ENCODE results near the gene MYO3B. TPM values are rescaled to one million over a fixed set of nuclear protein-coding genes. Genes with fewer than 3 reads are reported as not detected.

MYO3B gene
- total RNA-seq, 4 donors from 2014 or later = 0.09 to 9.1 TPM; not detected in 2

DNA sequence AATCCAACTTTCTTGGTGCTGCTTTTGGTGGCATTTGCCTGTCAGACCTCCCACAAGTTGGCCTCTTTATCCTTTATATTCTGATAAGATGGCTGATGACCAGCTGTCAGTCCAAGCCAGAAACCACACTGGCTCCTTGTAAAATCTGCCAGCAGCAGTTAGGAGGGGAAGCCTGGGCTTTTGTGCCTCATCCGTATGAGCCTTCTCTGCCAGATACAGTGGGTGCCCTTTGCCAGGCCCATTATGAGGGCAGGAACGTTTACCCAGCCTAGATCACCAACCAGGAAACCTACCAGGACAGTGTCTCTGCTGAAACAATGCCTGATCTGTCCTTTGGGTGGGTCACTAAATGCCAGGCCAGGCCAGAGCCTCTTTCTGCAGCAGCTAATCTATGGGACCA lies 334.3 kb downstream of the MYO3B start:
- DNase-seq = no peak
- no peak for TF ChIP-seq POLR2A (IDR thresholded peaks at IDR 0.05)
- TF ChIP-seq CTCF (IDR thresholded peaks at IDR 0.05) = no peak
- H3K9me3 ChIP-seq = no peaks in the 10 kb centered on the region
- intact Hi-C loops (cut with DNase I; ENCODE audit: low total_unique reads) = no loop called here
- no peaks in the 10 kb centered on the region for H3K4me1 ChIP-seq
- H3K36me3 ChIP-seq = no peaks in the 10 kb centered on the region
- H3K4me3 ChIP-seq = no peak overlapping the region
- H3K27ac ChIP-seq = no peak overlapping the region
- no peaks in the 10 kb centered on the region for H3K27me3 ChIP-seq

DNA sequence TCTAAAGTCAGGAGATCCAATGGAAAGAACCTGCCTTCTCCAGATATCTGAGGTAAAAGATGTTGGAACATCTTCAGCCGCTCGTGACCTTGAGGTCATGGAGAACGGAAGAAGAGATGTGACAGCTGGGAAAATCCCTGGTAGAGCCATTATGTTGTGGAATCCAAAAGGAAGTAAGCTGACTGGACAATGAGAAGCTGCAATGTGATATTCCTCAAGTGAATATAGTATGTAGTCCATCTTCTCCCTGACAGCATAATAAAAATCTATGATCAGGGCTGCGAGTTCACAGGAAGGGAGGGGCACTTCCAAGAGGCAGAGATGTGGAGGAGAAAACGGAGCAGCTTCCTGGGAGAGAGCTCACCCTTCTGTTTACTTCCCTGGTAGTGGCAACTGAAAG lies 336.2 kb downstream of the MYO3B start:
- intact Hi-C loops (cut with DNase I; ENCODE audit: low total_unique reads) = no loop called here
- no peaks in the 10 kb centered on the region for H3K36me3 ChIP-seq

DNA sequence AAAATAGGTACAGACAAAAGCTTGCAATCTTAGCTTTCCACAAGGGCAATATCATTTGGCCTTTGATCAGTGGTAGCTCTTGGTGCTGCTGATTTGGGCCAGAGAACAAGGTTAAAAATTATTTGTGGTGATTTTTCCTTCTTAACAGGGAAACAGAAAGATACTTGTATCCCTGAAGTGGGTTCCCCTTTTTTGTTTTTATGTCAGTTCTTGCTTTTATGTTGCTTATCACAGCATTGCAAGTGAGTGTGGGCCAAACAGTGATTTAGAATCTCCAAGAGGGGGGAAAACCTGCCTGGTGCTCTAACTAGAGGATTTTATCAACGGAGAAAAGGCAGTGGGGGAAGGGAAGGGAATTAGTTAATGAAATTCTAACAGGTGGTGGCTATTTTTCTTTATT lies 339.6 kb downstream of the MYO3B start:
- no peak overlapping the region for H3K4me3 ChIP-seq
- no peaks in the 10 kb centered on the region for H3K36me3 ChIP-seq
- DNase-seq = no peak
- H3K27me3 ChIP-seq = no peaks in the 10 kb centered on the region
- H3K9me3 ChIP-seq = no peaks in the 10 kb centered on the region
- intact Hi-C loops (cut with DNase I; ENCODE audit: low total_unique reads) = no loop called here
- no peaks in the 10 kb centered on the region for H3K4me1 ChIP-seq
- H3K27ac ChIP-seq = no peak overlapping the region
- no peak for TF ChIP-seq POLR2A (IDR thresholded peaks at IDR 0.05)

More for the DNA sequence above, 336.2 kb downstream of the MYO3B start:
- Histone ChIP-seq H3K27ac (no peak overlapping the region), H3K4me1 (no peaks in the 10 kb centered on the region), H3K4me3 (no peak overlapping the region), H3K9me3 (no peaks in the 10 kb centered on the region), H3K27me3 (no peaks in the 10 kb centered on the region)
- no peak for DNase-seq
- TF ChIP-seq POLR2A (IDR thresholded peaks at IDR 0.05) = no peak
- TF ChIP-seq CTCF (IDR thresholded peaks at IDR 0.05) = no peak

GRCh38 chr2:170518911-170519310 lies 341.0 kb downstream of the MYO3B start:
- intact Hi-C loops (cut with DNase I; ENCODE audit: low total_unique reads) = no loop called here
- TF ChIP-seq CTCF (IDR thresholded peaks at IDR 0.05) (no peak), POLR2A (IDR thresholded peaks at IDR 0.05) (no peak)
- H3K4me1 ChIP-seq = no peaks in the 10 kb centered on the region

GRCh38 chr2:170521299-170521698 lies 343.4 kb downstream of the MYO3B start:
- H3K9me3 ChIP-seq = no peaks in the 10 kb centered on the region
- H3K27me3 ChIP-seq = no peaks in the 10 kb centered on the region
- intact Hi-C loops (cut with DNase I; ENCODE audit: low total_unique reads) = no loop called here
- H3K36me3 ChIP-seq = no peaks in the 10 kb centered on the region
- no peak for DNase-seq
- peaks cover 0 to 6% of the 10 kb centered on the region in 2 donors for H3K4me1 ChIP-seq
- TF ChIP-seq POLR2A (IDR thresholded peaks at IDR 0.05) = no peak
- no peak for TF ChIP-seq CTCF (IDR thresholded peaks at IDR 0.05)
- H3K27ac ChIP-seq = no peak overlapping the region
- no peak overlapping the region for H3K4me3 ChIP-seq

More at GRCh38 chr2:170518911-170519310, 341.0 kb downstream of the MYO3B start:
- Histone ChIP-seq H3K27me3 (no peaks in the 10 kb centered on the region), H3K4me3 (no peak overlapping the region), H3K36me3 (no peaks in the 10 kb centered on the region), H3K9me3 (no peaks in the 10 kb centered on the region), H3K27ac (no peak overlapping the region)
- DNase-seq = no peak

DNA sequence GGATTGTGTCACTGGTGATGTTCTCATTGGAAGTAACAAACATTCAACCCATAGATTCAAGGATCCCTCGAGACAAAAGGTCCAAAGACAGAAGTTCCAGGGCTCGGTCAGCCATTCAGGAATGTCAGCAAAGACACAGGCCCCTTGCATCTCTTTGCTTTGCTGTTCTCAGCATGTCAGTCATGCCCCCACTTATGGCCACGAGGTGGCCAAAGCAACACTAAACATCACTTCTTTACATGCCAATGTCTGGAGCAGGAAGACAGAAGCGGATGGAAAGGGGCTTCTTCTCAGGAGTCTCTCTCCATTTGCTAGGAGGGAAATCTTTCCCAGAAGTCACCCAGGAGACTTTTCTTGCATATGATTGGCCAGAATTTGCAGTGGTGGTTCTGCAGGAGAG lies 345.6 kb downstream of the MYO3B start:
- intact Hi-C loops (cut with DNase I; ENCODE audit: low total_unique reads) = no loop called here
- TF ChIP-seq POLR2A (IDR thresholded peaks at IDR 0.05) (no peak), CTCF (IDR thresholded peaks at IDR 0.05) (no peak)
- DNase-seq = no peak
- H3K27me3 ChIP-seq = no peaks in the 10 kb centered on the region
- H3K9me3 ChIP-seq = no peaks in the 10 kb centered on the region
- H3K4me3 ChIP-seq = no peak overlapping the region
- no peaks in the 10 kb centered on the region for H3K36me3 ChIP-seq
- peaks cover 0 to 6% of the 10 kb centered on the region in 2 donors for H3K4me1 ChIP-seq
- no peak overlapping the region for H3K27ac ChIP-seq

Measured in uterus (tissue), 4 donors.